Hepatocyte (in vitro differentiated cells): ENCODE results near the gene LHB. TPM values are rescaled to one million over a fixed set of nuclear protein-coding genes. Genes with fewer than 3 reads are reported as not detected.

Source experiments
- DNase-seq: peaks from one replicate; pipeline ENCODE4 v3.0.0-alpha.2; 2016; ENCODE audit warnings: low spot score
- H2AFZ ChIP-seq: fragments of 200-600 bp; sonication (generic); 2 replicates; pipeline ENCODE4 v1.6.0; 2016; ENCODE audit warnings: antibody characterized with exemption, mild to moderate bottlenecking
- H3K27ac ChIP-seq: fragments of 200-600 bp; sonication (generic); 2 replicates; pipeline ENCODE4 v1.5.1; 2016; ENCODE audit warnings: mild to moderate bottlenecking
- H3K27me3 ChIP-seq: fragments of 200-600 bp; sonication (generic); 2 replicates; pipeline ENCODE4 v1.6.1; 2016
- H3K36me3 ChIP-seq: fragments of 200-600 bp; sonication (generic); replicated peaks from 2 replicates; pipeline ENCODE4 v1.5.1; 2016; ENCODE audit warnings: low read depth; ENCODE audit not compliant: insufficient read depth
- H3K4me1 ChIP-seq: fragments of 200-600 bp; sonication (generic); 2 replicates; pipeline ENCODE4 v1.5.1; 2016; ENCODE audit warnings: mild to moderate bottlenecking, moderate library complexity; ENCODE audit not compliant: insufficient read depth
- H3K4me2 ChIP-seq: fragments of 200-600 bp; sonication (generic); 2 replicates; pipeline ENCODE4 v1.6.0; 2016
- H3K4me3 ChIP-seq: fragments of 200-600 bp; sonication (generic); 2 replicates; pipeline ENCODE4 v1.5.1; 2016; ENCODE audit warnings: mild to moderate bottlenecking
- H3K79me2 ChIP-seq: fragments of 200-600 bp; sonication (generic); 2 replicates; pipeline ENCODE4 v1.6.0; 2017; ENCODE audit warnings: mild to moderate bottlenecking
- H3K9me2 ChIP-seq: fragments of 200-600 bp; sonication (generic); replicated peaks from 2 replicates; pipeline ENCODE4 v1.6.0; 2017; ENCODE audit warnings: mild to moderate bottlenecking; ENCODE audit not compliant: insufficient read depth
- H3K9me3 ChIP-seq: fragments of 200-600 bp; sonication (generic); 2 replicates; pipeline ENCODE4 v1.5.1; 2016; ENCODE audit warnings: low read depth, mild to moderate bottlenecking
- H4K20me1 ChIP-seq: fragments of 200-600 bp; sonication (generic); 2 replicates; pipeline ENCODE4 v1.6.0; 2016; ENCODE audit warnings: mild to moderate bottlenecking; ENCODE audit not compliant: insufficient read depth, poor library complexity, severe bottlenecking
- CTCF ChIP-seq: fragments of 200-600 bp; sonication (generic); IDR thresholded peaks from 2 replicates; pipeline ENCODE4 v1.5.1; 2016; ENCODE audit warnings: antibody characterized with exemption, mild to moderate bottlenecking; ENCODE audit not compliant: poor library complexity
- EZH2 ChIP-seq: fragments of 200-600 bp; sonication (generic); IDR thresholded peaks from 2 replicates; pipeline ENCODE4 v1.6.1; 2016; ENCODE audit warnings: antibody characterized with exemption, mild to moderate bottlenecking, borderline replicate concordance
- EZH2phosphoT487 ChIP-seq: fragments of 200-600 bp; sonication (generic); IDR thresholded peaks from one replicate; pipeline ENCODE4 v1.6.1; 2018; ENCODE audit warnings: antibody characterized with exemption, mild to moderate bottlenecking, low read depth, moderate library complexity; ENCODE audit not compliant: unreplicated experiment, severe bottlenecking
- WGBS: methylation state at CpG from one replicate; pipeline ENCODE4 v1.1.6; 2016; ENCODE audit warnings: low lambda C conversion rate; ENCODE audit errors: missing lambda C conversion rate; 5-methylcytosine and 5-hydroxymethylcytosine counted together
- polyA plus RNA-seq: library from polyadenylated mRNA; unstranded; fragments of >200 nt; fragmentation: Nextera tagmentation; extraction: Ambion mirVana; gene quantifications from 2 replicates; pipeline ENCODE4 v1.2.1, GENCODE V29; 2016
- total RNA-seq: library from RNA; depleted of rRNA; stranded (reverse); fragments of >200 nt; gene quantifications from 2 replicates; pipeline ENCODE4 v1.2.3, GENCODE V29; 2014

The LHB gene
- total and polyA plus RNA-seq, 2 experiments from 2014 or later, result not detected

GRCh38 chr19:48985711-48986110 lies 31.2 kb downstream of the LHB start:
- 100% methylated on average over 11 of the region's 13 CpGs for WGBS
- TF ChIP-seq EZH2phosphoT487 (no peak), EZH2 (no peak), CTCF (no peak)
- no peaks in the 10 kb centered on the region for H3K4me1 ChIP-seq

GRCh38 chr19:48982280-48982679 lies 34.6 kb downstream of the LHB start:
- Histone ChIP-seq H3K79me2 (no peaks in the 10 kb centered on the region), H3K9me3 (no peaks in the 10 kb centered on the region), H3K4me3 (no peak overlapping the region), H3K4me2 (no peak overlapping the region), H3K9me2 (no peaks in the 10 kb centered on the region), H3K27ac (no peak overlapping the region), H3K36me3 (no peaks in the 10 kb centered on the region), H3K4me1 (no peaks in the 10 kb centered on the region), H3K27me3 (no peaks in the 10 kb centered on the region), H4K20me1 (no peaks in the 10 kb centered on the region), H2AFZ (no peak overlapping the region)
- TF ChIP-seq EZH2phosphoT487 (no peak), EZH2 (no peak)
- DNase-seq, result no peak
- WGBS, result 97% methylated on average over 9 of the region's 9 CpGs

More at GRCh38 chr19:48985711-48986110, 31.2 kb downstream of the LHB start:
- no peak for DNase-seq
- Histone ChIP-seq H3K4me2 (no peak overlapping the region), H3K27me3 (no peaks in the 10 kb centered on the region), H3K9me2 (no peaks in the 10 kb centered on the region), H4K20me1 (no peaks in the 10 kb centered on the region), H3K4me3 (no peak overlapping the region), H3K9me3 (no peaks in the 10 kb centered on the region), H2AFZ (no peak overlapping the region), H3K79me2 (peaks cover 11% of the 10 kb centered on the region), H3K27ac (no peak overlapping the region), H3K36me3 (no peaks in the 10 kb centered on the region)

DNA sequence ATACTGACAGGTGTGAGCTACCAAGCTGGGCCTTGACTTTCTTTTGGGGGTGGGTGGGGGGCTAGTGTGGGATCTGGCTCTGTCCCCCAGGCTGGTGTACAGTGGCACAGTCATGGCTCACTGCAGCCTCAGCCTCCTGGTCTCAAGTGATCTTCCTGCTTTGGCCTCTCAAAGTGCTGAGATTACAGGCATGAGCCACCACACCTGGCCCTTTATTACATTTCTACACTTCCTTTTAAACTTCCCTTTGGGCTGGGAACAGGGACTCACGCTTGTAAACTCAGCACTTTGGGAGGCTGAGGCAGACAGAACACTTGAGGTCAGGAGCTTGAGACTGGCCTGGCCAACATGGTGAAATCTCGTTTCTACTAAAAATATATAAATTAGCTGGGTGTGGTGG lies 39.8 kb downstream of the LHB start:
- Histone ChIP-seq H3K36me3 (no peaks in the 10 kb centered on the region), H3K4me3 (no peak overlapping the region), H3K9me2 (no peaks in the 10 kb centered on the region), H4K20me1 (no peaks in the 10 kb centered on the region), H3K27ac (no peak overlapping the region), H3K79me2 (no peaks in the 10 kb centered on the region), H3K4me2 (no peak overlapping the region), H3K27me3 (no peaks in the 10 kb centered on the region), H3K9me3 (no peaks in the 10 kb centered on the region), H3K4me1 (no peaks in the 10 kb centered on the region), H2AFZ (no peak overlapping the region)
- 100% methylated on average over 2 of the region's 2 CpGs for WGBS
- TF ChIP-seq EZH2phosphoT487, result no peak
- no peak for DNase-seq

GRCh38 chr19:48975947-48976847 lies 40.7 kb downstream of the LHB start:
- Histone ChIP-seq H3K4me3 (no peak overlapping the region), H3K79me2 (no peaks in the 10 kb centered on the region), H3K27ac (no peak overlapping the region), H3K9me2 (no peaks in the 10 kb centered on the region), H3K27me3 (no peaks in the 10 kb centered on the region), H3K9me3 (no peaks in the 10 kb centered on the region), H3K36me3 (no peaks in the 10 kb centered on the region), H4K20me1 (no peaks in the 10 kb centered on the region), H3K4me2 (no peak overlapping the region), H3K4me1 (no peaks in the 10 kb centered on the region), H2AFZ (no peak overlapping the region)
- no peak for DNase-seq
- WGBS, result 92% methylated on average over 13 of the region's 13 CpGs
- TF ChIP-seq EZH2phosphoT487, result no peak

- H3K9me3 ChIP-seq, result no peaks in the 10 kb centered on the region
These were observed 45.9 kb downstream of the LHB start for GRCh38 chr19:48970923-48971395.

More at GRCh38 chr19:48970923-48971395, 45.9 kb downstream of the LHB start:
- Histone ChIP-seq H3K79me2 (peaks cover 13% of the 10 kb centered on the region), H3K27me3 (no peaks in the 10 kb centered on the region), H3K36me3 (no peaks in the 10 kb centered on the region), H3K27ac (no peak overlapping the region), H3K4me2 (no peak overlapping the region), H3K4me3 (no peak overlapping the region), H4K20me1 (peaks cover 14% of the 10 kb centered on the region), H3K9me2 (no peaks in the 10 kb centered on the region), H3K4me1 (no peaks in the 10 kb centered on the region), H2AFZ (no peak overlapping the region)
- peak; percentile 93 for DNase-seq
- 28% methylated on average over 19 of the region's 19 CpGs for WGBS
- no peak for TF ChIP-seq EZH2
- TF ChIP-seq EZH2phosphoT487, result no peak
- peak; percentile 92 for TF ChIP-seq CTCF
